Calu3 (cell line): ENCODE results near the gene LPCAT1. TPM values are rescaled to one million over a fixed set of nuclear protein-coding genes. Genes with fewer than 3 reads are reported as not detected.

Experiments
- BruUV-seq: library from RNA; stranded (reverse); fragments of 400-500 nt; replicated peaks from 2 replicates; lab custom pipeline; 2021; lab: Mats Ljungman, UMichigan
- CTCF ChIA-PET: fragments of 300-600 bp; sonication (Branson Sonifier 250); formaldehyde crosslinking; loops from one replicate; lab custom pipeline; 2022; ENCODE audit warnings: antibody characterized with exemption; lab: Charles Lee
- DNase-seq: peaks from one replicate; pipeline ENCODE4 v3.0.0; 2022
- H3K27ac Mint-ChIP-seq: one replicate; pipeline ENCODE4 v1.8.0; 2022; ENCODE audit warnings: mixed read lengths; ENCODE audit not compliant: unreplicated experiment
- H3K27me3 Mint-ChIP-seq: one replicate; pipeline ENCODE4 v1.8.0; 2022; ENCODE audit warnings: mixed read lengths; ENCODE audit not compliant: unreplicated experiment
- H3K36me3 Mint-ChIP-seq: one replicate; pipeline ENCODE4 v1.8.0; 2022; ENCODE audit warnings: mild to moderate bottlenecking, moderate library complexity, mixed read lengths; ENCODE audit not compliant: insufficient read depth, unreplicated experiment
- H3K4me1 Mint-ChIP-seq: one replicate; pipeline ENCODE4 v1.8.0; 2022; ENCODE audit warnings: mild to moderate bottlenecking, low read depth, mixed read lengths; ENCODE audit not compliant: unreplicated experiment
- H3K4me3 Mint-ChIP-seq: one replicate; pipeline ENCODE4 v1.8.0; 2022; ENCODE audit warnings: mild to moderate bottlenecking, low read depth, moderate library complexity, mixed read lengths; ENCODE audit not compliant: unreplicated experiment
- H3K9me3 Mint-ChIP-seq: one replicate; pipeline ENCODE4 v1.8.0; 2022; ENCODE audit warnings: low read depth, mixed read lengths; ENCODE audit not compliant: unreplicated experiment
- intact Hi-C: fragments of 100-400 bp; cut with micrococcal nuclease; formaldehyde crosslinking; loops from one replicate; pipeline ENCODE4 v1.10.0; 2022; ENCODE audit not compliant: unreplicated experiment
- total RNA-seq: library from RNA; stranded (reverse); gene quantifications from 2 replicates; pipeline ENCODE4 v1.2.3, GENCODE V29; 2022
- TF ChIP-seq, protein P1 (sequence below): fragments of 200-600 bp; IDR thresholded peaks from one replicate; pipeline ENCODE4 v1.8.0; 2022; ENCODE audit warnings: antibody characterized with exemption; ENCODE audit not compliant: unreplicated experiment

LPCAT1 gene
- total RNA-seq, 1 experiment from 2014 or later: 42.3 TPM

DNA sequence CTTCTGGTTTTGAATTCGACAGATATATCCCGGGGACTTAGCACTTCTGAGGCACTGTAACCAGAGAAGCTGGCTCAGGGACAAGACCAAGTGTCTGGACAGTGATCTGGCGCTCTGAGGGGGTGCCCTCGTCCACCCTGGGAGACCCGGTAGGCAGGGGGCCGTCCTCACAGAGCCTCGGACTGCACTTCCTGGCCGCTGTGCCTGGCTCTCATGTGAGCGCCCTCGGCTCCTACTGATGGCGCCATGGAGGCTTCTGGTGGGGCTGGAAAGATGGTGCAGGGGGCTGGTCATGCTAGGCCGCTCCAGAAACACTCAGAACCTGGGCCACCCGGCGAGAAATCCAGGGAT, 59.7 kb downstream of the LPCAT1 start:
- TF ChIP-seq, protein P1, sequence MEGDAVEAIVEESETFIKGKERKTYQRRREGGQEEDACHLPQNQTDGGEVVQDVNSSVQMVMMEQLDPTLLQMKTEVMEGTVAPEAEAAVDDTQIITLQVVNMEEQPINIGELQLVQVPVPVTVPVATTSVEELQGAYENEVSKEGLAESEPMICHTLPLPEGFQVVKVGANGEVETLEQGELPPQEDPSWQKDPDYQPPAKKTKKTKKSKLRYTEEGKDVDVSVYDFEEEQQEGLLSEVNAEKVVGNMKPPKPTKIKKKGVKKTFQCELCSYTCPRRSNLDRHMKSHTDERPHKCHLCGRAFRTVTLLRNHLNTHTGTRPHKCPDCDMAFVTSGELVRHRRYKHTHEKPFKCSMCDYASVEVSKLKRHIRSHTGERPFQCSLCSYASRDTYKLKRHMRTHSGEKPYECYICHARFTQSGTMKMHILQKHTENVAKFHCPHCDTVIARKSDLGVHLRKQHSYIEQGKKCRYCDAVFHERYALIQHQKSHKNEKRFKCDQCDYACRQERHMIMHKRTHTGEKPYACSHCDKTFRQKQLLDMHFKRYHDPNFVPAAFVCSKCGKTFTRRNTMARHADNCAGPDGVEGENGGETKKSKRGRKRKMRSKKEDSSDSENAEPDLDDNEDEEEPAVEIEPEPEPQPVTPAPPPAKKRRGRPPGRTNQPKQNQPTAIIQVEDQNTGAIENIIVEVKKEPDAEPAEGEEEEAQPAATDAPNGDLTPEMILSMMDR: no peak
- CTCF ChIA-PET: no interaction called here
- no peaks in the 10 kb centered on the region for H3K27me3 Mint-ChIP-seq
- BruUV-seq: no TSS peak
- no peaks in the 10 kb centered on the region for H3K4me1 Mint-ChIP-seq
- intact Hi-C loops: no loop called here
- H3K36me3 Mint-ChIP-seq: peaks cover 30% of the 10 kb centered on the region
- H3K27ac Mint-ChIP-seq: no peak overlapping the region
- H3K4me3 Mint-ChIP-seq: no peak overlapping the region
- peaks cover 2% of the 10 kb centered on the region for H3K9me3 Mint-ChIP-seq
- no peak for DNase-seq

- no peak overlapping the region for H3K27ac Mint-ChIP-seq
- BruUV-seq: no TSS peak
- no peak for DNase-seq
- no peaks in the 10 kb centered on the region for H3K4me1 Mint-ChIP-seq
- no peaks in the 10 kb centered on the region for H3K27me3 Mint-ChIP-seq
- peaks cover 2% of the 10 kb centered on the region for H3K9me3 Mint-ChIP-seq
- intact Hi-C loops: no loop called here
- peaks cover 30% of the 10 kb centered on the region for H3K36me3 Mint-ChIP-seq
- TF ChIP-seq, protein P1: no peak
- CTCF ChIA-PET: no interaction called here
- no peak overlapping the region for H3K4me3 Mint-ChIP-seq
These were observed 60.2 kb downstream of the LPCAT1 start for GRCh38 chr5:1463326-1464095.

- intact Hi-C loops: no loop called here
- TF ChIP-seq, protein P1: no peak
- no peak overlapping the region for H3K4me3 Mint-ChIP-seq
- CTCF ChIA-PET: no interaction called here
- no peaks in the 10 kb centered on the region for H3K27me3 Mint-ChIP-seq
- DNase-seq: no peak
- peaks cover 21% of the 10 kb centered on the region for H3K36me3 Mint-ChIP-seq
- BruUV-seq: no TSS peak
- H3K9me3 Mint-ChIP-seq: peaks cover 5% of the 10 kb centered on the region
- no peak overlapping the region for H3K27ac Mint-ChIP-seq
- no peaks in the 10 kb centered on the region for H3K4me1 Mint-ChIP-seq
These were observed 61.4 kb downstream of the LPCAT1 start for GRCh38 chr5:1462358-1462757.

GRCh38 chr5:1461396-1461795, 62.4 kb downstream of the LPCAT1 start:
- intact Hi-C loops: loop anchor here (2.0 kb wide), 1 partner anchor 69 kb away; no protein-coding TSS in a partner anchor
- no TSS peak for BruUV-seq
- CTCF ChIA-PET: no interaction called here
- TF ChIP-seq, protein P1: no peak
- DNase-seq: no peak
- Mint-ChIP-seq H3K27me3 (no peaks in the 10 kb centered on the region), H3K9me3 (peaks cover 10% of the 10 kb centered on the region), H3K4me1 (no peaks in the 10 kb centered on the region), H3K4me3 (no peak overlapping the region), H3K27ac (no peak overlapping the region), H3K36me3 (peaks cover 19% of the 10 kb centered on the region)
